ENCODE measurements around the gene PRR30.

- no peak for TF ChIP-seq CTCF (IDR thresholded peaks at IDR 0.05)
- TF ChIP-seq POLR2AphosphoS5 (IDR thresholded peaks at IDR 0.05), result no peak
- TF ChIP-seq POLR2A (IDR thresholded peaks at IDR 0.05), result no peak
Measured at GRCh38 chr2:27135478-27135955, 3.7 kb downstream of the PRR30 start.

Measured in gastroesophageal sphincter (tissue), 3 donors.